ENCODE results near the gene H2BK1.
A peak's percentile ranks its signal among the peaks of the same experiment; 100 is the strongest.

H2BK1 gene

GRCh38 chr7:151231080-151231479 lies 20.8 kb upstream of the H2BK1 start:
- no peak for DNase-seq

- no peak for DNase-seq
Observed at GRCh38 chr7:151229249-151229648, 19.0 kb upstream of the H2BK1 start.

DNA sequence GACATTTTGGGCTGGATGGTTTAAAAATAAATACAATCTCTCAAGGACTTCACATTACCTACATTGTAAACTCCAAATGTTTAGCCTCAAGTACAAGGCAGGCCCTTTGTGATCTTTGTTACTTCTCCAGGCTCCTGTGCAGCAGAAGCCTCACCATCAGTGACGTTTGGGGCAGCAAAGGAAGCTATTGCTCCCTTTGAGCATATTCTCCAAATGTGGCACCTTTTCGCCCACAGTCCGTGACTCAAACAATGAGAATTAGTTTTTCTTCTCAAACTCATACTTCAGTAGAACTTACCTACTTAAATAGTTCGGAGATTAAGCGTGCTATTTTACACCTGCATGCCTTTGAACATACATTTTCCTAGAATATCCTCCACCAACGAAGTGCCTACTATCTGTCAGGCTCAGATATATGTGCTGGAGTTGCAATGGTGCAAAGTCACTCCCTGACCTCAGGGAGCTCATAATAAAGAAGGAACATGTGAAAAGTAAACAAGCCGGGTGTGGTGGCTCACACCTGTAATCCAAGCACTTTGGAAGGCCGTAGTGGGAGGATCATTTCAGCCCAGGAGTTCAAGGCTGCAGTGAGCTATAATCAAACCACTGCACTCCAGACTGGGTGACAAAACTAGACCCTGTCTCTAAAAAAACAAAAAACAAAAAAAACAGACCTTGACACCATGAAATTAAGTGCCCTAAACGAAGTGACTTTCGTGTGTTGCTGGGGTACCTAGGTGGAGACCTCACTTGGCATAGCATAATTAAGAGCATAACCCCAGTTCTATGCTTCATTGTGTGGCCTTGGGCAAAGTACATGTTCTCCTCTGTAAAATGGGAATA lies 18.0 kb upstream of the H2BK1 start:
- DNase-seq = no peak

GRCh38 chr7:151226875-151227782 lies 16.8 kb upstream of the H2BK1 start, which contains the start of gene ABCF2:
TSS of gene ABCF2 (minus strand) at chr7:151227205. CDS start at chr7:151226458, 747 bp downstream.
- peak; percentile 97 for DNase-seq

- DNase-seq = no peak
Observed at GRCh38 chr7:151226560-151226874, 16.2 kb upstream of the H2BK1 start.

- DNase-seq = no peak
Observed at GRCh38 chr7:151225948-151226510, 15.7 kb upstream of the H2BK1 start.

DNA sequence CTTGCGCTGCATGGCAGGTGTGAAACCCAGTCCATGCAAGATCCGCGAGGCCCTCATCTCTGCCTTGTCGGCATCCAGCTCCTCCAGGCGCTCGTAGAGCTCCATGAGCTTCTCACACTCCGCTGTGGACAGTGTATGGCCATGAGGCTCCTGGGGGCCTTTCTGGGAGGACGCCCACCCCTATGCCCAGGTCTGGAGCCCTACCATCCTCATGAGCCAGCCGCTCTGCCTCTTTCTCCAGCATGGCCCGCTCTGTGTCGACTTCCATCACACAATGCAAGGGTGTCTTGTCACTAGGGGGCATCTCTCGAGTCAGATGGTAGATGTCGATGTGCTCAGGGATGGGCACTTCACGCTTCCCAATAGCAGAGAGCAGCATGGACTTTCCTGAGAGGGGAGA lies 13.4 kb upstream of the H2BK1 start:
- DNase-seq = no peak

GRCh38 chr7:151218170-151218569 lies 7.9 kb upstream of the H2BK1 start:
- no peak for DNase-seq

DNA sequence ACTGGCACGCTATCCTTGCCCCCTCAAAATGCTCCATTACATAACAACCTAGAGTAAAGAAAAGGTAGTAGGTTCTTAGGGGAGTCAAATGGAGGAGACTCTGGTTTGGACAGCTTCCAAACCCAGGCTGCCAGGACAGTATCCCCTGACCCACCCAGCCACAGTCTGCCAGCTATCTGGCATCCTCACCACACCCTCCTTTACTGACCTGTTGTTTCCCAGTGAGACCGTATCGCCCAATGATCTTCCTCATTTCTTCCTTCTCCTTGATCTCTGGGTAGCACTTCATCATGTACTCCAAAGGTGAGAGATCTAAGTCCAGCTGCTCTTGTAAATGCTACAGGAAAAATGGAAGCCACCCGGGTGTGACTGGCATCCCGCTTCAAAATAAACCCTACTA lies 5.1 kb upstream of the H2BK1 start:
- DNase-seq = no peak

- no peak for DNase-seq
Observed at GRCh38 chr7:151213826-151214225, 3.5 kb upstream of the H2BK1 start.

- no peak for DNase-seq
Observed at GRCh38 chr7:151212626-151213025, 2.3 kb upstream of the H2BK1 start.

GRCh38 chr7:151211155-151211772 lies 976 bp upstream of the H2BK1 start:
- DNase-seq = no peak

GRCh38 chr7:151209588-151209987 lies 700 bp downstream of the H2BK1 start:
- DNase-seq = no peak

DNA sequence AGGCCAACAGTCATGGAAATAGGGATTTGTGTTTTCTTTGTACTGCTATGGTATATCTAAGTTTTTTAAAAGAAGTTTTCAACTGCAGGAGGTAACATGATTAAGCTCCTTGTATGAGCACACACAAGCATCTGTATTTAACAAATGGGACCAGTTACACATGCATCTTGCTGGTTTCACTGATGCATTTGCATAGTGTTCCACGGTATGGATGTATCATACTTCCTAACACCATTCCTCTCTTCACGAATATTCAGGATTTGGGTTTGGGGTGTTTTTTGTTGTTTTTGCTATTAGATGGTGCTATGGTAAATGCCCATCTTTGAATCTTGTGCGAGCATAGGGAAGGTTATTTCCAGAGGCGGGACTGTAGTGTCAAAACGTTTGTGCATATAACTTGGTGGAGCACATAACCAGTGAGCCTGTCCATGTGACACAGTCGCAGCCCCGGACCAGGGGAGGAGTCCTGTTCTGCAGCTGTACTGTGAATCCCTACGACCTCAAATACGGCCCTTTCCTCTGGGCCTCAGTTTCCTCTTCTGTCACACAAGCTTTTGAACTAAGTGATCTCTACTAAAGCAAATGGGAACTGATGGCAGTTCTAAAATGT lies 1.9 kb downstream of the H2BK1 start:
- no peak for DNase-seq

- DNase-seq = no peak
Observed at GRCh38 chr7:151207804-151208203, 2.5 kb downstream of the H2BK1 start.

DNA sequence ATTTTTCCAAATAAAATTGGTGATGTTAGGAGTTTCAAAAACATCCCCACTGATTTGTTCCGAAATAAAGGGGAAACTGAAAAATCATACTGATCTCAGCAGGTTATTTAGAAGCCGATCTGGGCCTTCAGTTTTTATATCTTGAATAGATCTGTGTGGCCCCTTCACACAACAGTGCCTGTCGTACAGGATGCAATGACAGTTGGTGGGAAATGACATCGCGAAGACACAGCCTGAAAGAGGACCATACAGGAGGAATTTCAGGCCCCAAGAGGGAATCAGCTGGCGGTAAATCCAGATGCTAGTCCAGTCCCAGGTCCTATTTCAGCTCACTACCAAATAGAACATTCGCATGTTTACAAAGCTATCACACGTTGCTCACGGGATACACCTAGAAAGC lies 3.0 kb downstream of the H2BK1 start:
- DNase-seq = no peak

- DNase-seq = peak; percentile 76
Observed at GRCh38 chr7:151206914-151207313, 3.4 kb downstream of the H2BK1 start.

- no peak for DNase-seq
Observed at GRCh38 chr7:151205730-151206129, 4.6 kb downstream of the H2BK1 start.

DNA sequence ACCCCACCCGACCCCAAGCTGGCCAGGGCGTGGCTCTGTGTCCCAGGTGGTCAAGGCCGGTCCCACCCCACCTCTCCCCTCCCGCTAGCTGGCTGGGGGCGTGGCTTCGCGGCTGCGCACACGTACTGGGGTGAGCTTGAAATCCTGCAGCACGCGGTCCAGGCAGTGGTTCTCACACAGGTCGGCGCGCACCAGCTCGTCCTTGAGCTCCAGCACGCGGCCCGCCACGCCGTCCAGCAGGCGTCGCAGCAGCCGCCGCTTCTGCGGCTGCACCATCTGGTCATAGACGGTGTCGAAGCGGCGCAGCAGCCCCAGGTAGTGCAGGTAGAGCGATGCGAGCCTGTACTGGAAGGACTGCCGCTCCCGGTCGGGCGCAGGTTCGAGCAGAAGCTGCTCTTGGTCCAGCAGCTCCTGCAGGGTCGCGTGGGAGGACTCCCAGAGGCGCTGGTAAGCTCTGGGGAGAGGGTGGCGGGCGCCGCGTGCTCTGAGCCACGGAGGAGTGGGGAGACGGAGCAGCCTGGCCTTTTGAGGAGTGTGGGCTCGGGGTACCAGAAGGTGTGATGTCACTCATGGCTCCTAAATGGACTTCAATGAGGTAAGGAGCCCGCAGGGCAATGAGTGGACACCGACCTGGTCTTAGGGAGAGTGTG lies 5.8 kb downstream of the H2BK1 start:
- no peak for DNase-seq

- DNase-seq = no peak
Observed at GRCh38 chr7:151202836-151203235, 7.5 kb downstream of the H2BK1 start.

- DNase-seq = no peak
Observed at GRCh38 chr7:151201751-151202150, 8.5 kb downstream of the H2BK1 start.

DNA sequence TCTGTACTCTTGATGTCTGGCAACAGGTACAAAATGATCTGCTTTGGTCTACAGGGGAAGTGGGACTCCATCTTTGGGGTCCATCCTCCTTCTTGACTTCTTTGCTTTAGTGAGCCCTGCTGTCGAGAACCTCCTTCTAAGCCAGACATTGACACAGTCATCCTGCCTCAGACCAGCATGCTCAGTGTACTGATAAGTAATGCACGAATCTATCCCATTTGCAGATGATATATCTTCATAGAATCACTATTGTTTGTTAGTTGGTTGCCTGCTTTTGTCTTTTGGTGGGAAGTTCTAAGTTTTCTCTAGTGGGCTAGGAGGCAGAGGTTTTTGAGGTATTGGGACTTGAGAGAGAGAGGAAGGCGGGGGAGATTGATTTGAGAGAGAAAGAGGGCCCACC lies 8.9 kb downstream of the H2BK1 start:
- no peak for DNase-seq

Data from CD4-positive, alpha-beta T cell treated with Interleukin-17A for 1 hour (primary cell).